A204.1 (cell line): Measurements from ENCODE around the gene CLDN8.
A peak's percentile ranks its signal among the peaks of the same experiment; 100 is the strongest.

ENCODE experiments used
- FAIRE-seq: peaks from 2 replicates; lab custom pipeline; 2012; peaks lifted over from hg19 to GRCh38; lab: Jason Lieb, UNC

CLDN8 gene

GRCh38 chr21:30200000-30200399 lies 15.9 kb downstream of the CLDN8 start:
- FAIRE-seq = no peak

DNA sequence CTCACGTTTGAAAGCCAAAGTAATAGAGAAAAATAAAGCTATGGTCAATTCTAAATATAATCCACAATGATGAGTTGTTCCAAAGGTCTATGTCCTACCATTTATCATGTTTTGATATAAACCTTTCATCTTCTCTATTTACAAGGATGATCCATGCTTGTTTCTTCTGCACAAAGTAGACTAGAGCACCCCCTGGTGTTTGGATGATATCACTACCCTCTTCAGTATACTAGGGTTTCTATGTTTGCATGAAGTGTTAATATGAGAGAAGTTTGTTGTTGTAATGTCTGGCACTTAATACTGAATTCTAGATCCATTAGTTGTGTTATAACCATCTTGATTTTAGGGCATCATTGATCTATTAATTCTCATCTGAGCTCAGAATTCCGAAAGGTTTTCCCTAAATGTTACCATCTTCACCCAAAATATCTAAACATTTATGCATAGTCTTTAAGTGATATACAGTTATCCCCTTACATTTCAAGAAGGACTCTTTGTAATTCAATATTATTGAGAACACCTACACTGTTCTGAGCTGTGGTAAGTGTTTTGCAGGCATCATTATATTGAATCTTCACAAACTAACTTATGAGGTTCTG lies 21.1 kb downstream of the CLDN8 start:
- peak; percentile 47 for FAIRE-seq

- no peak for FAIRE-seq
These were observed 22.7 kb downstream of the CLDN8 start for GRCh38 chr21:30193201-30193600.

GRCh38 chr21:30190554-30190953 lies 25.3 kb downstream of the CLDN8 start:
- FAIRE-seq = no peak

- FAIRE-seq = no peak
These were observed 26.1 kb downstream of the CLDN8 start for GRCh38 chr21:30189773-30190172.

- no peak for FAIRE-seq
These were observed 29.7 kb downstream of the CLDN8 start for GRCh38 chr21:30186242-30186641.

- no peak for FAIRE-seq
These were observed 47.8 kb downstream of the CLDN8 start for GRCh38 chr21:30168086-30168485.

DNA sequence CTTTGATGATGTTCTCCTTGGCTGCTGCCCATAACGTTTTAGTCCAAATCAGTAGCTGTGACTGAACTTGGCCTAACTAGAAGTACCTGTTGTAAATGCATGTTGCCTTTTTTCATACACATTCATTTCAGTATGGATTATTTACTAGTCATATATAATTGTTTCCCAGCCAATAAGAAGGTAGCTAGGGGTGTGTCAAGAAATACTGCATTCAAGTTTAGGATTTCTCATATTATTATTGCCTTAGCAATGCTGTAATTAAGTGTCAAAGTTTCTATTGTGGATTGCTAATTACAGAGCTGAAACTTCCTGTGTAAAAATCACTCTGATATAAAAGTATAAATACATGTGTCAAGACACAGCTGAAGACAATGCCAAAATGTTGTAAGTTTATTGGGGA lies 49.2 kb downstream of the CLDN8 start, which contains the start of gene CLDN17:
TSS of gene CLDN17 (minus strand) at position 101 of the 400 bp plus-strand sequence. CDS start 188 bp downstream, outside the sequence.
- no peak for FAIRE-seq

GRCh38 chr21:30166171-30166570 lies 49.7 kb downstream of the CLDN8 start:
- FAIRE-seq = no peak

DNA sequence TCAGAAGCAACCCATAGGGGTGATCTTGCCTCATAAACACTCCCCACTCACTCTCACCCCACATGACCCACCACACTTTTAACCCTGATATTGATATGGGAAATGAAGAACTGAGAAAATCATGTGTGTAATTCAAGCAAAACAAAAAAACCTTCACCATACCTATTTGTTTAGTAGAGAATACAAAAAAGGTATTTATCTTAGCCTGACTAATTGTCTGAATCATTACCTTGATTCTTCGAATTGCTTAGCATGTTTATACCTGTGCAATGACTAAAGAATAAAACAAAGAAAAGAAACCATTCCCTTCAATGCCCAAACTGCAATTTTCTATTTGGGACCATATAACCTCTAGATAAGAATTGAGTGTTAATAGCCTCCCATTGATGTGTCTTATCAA lies 51.1 kb downstream of the CLDN8 start:
- no peak for FAIRE-seq
